DOHH2 (cell line): ENCODE measurements around the gene CACHD1.

Source experiments
- H3F3A ChIP-seq: fragments of 200-600 bp; sonication (generic), shearing (Covaris generic); 2 replicates; pipeline ENCODE4 v1.6.0; 2016; ENCODE audit warnings: antibody characterized with exemption, mild to moderate bottlenecking; ENCODE audit not compliant: control insufficient read depth, insufficient read depth
- H3K27ac ChIP-seq: fragments of 200-600 bp; sonication (generic); 2 replicates; pipeline ENCODE4 v1.5.1; 2014; ENCODE audit warnings: low read depth, mild to moderate bottlenecking, low read length, moderate library complexity
- H3K27me3 ChIP-seq: fragments of 200-600 bp; sonication (generic); 2 replicates; pipeline ENCODE4 v1.6.1; 2014; ENCODE audit warnings: mild to moderate bottlenecking, low read length, mixed read lengths; ENCODE audit not compliant: control insufficient read depth
- H3K36me3 ChIP-seq: fragments of 200-600 bp; sonication (generic); 2 replicates; pipeline ENCODE4 v1.6.1; 2014; ENCODE audit warnings: mild to moderate bottlenecking, low read length, moderate library complexity, mixed read lengths; ENCODE audit not compliant: control insufficient read depth
- H3K4me1 ChIP-seq: fragments of 200-600 bp; sonication (generic); 2 replicates; pipeline ENCODE4 v1.6.1; 2014; ENCODE audit warnings: mild to moderate bottlenecking, low read length, mixed read lengths; ENCODE audit not compliant: control insufficient read depth
- H3K4me2 ChIP-seq: fragments of 200-600 bp; sonication (generic); 2 replicates; pipeline ENCODE4 v1.6.0; 2014; ENCODE audit warnings: mild to moderate bottlenecking, low read length, moderate library complexity
- H3K4me3 ChIP-seq: fragments of 200-600 bp; sonication (generic); 2 replicates; pipeline ENCODE4 v1.5.1; 2014; ENCODE audit warnings: mild to moderate bottlenecking, low read length, mixed read lengths
- H3K79me2 ChIP-seq: fragments of 200-600 bp; sonication (generic); 2 replicates; pipeline ENCODE4 v1.6.1; 2014; ENCODE audit warnings: mild to moderate bottlenecking, low read length, mixed read lengths; ENCODE audit not compliant: control insufficient read depth
- H3K9me2 ChIP-seq: fragments of 200-600 bp; sonication (generic); replicated peaks from 2 replicates; pipeline ENCODE4 v1.6.1; 2014; ENCODE audit warnings: mild to moderate bottlenecking, low read length, mixed read lengths; ENCODE audit not compliant: control insufficient read depth
- H3K9me3 ChIP-seq: fragments of 200-600 bp; sonication (generic); 2 replicates; pipeline ENCODE4 v1.6.1; 2014; ENCODE audit warnings: antibody characterized with exemption, low read length, mixed read lengths; ENCODE audit not compliant: control insufficient read depth, insufficient read depth
- H4K20me1 ChIP-seq: fragments of 200-600 bp; sonication (generic); 2 replicates; pipeline ENCODE4 v1.6.0; 2014; ENCODE audit warnings: low read depth, mild to moderate bottlenecking, antibody characterized with exemption, low read length, moderate library complexity; ENCODE audit not compliant: control insufficient read depth, insufficient read depth
- EZH2phosphoT487 ChIP-seq: fragments of 200-600 bp; sonication (generic); IDR thresholded peaks from 2 replicates; pipeline ENCODE4 v1.6.1; 2017; ENCODE audit warnings: borderline replicate concordance, mild to moderate bottlenecking, antibody characterized with exemption, low read length, moderate library complexity, mixed read lengths
- TF ChIP-seq, protein P1 (sequence below): fragments of 200-600 bp; sonication (generic); IDR thresholded peaks from one replicate; pipeline ENCODE4 v1.5.1; 2014; ENCODE audit warnings: antibody characterized with exemption, mild to moderate bottlenecking, low read depth, low read length; ENCODE audit not compliant: poor library complexity, severe bottlenecking

CACHD1 gene

DNA sequence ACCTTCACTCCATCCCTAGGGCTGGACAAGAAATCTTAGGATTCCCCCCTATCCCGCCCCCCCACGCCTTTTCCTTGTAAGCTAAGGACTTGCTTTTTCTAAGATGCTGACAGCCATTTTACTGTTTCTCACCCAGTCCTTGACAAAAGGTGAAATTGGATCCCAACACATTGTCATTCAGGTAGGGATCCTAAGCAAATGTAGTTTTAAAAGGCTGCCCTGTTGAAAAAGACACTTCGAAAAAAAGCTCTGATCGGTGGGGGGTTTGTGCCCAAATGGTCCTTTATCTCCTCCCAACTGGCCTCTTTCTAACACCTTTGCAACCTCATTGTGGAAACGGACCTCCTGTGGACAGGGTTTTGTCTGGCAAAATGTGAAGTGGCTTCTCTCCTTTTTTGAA lies 2.9 kb downstream of the CACHD1 start:
- no peaks in the 10 kb centered on the region for H3K9me3 ChIP-seq
- no peaks in the 10 kb centered on the region for H3K79me2 ChIP-seq
- H3K9me2 ChIP-seq: no peaks in the 10 kb centered on the region
- no peaks in the 10 kb centered on the region for H3K4me1 ChIP-seq
- no peaks in the 10 kb centered on the region for H3F3A ChIP-seq
- peaks cover 18% of the 10 kb centered on the region; the same call in 1 of the 2 replicates for H3K27me3 ChIP-seq
- no peak overlapping the region for H3K4me3 ChIP-seq
- no peak overlapping the region for H3K27ac ChIP-seq
- no peaks in the 10 kb centered on the region for H3K36me3 ChIP-seq
- H3K4me2 ChIP-seq: no peak overlapping the region
- no peaks in the 10 kb centered on the region; the same call in 1 of the 2 replicates for H4K20me1 ChIP-seq
- TF ChIP-seq, protein P1, sequence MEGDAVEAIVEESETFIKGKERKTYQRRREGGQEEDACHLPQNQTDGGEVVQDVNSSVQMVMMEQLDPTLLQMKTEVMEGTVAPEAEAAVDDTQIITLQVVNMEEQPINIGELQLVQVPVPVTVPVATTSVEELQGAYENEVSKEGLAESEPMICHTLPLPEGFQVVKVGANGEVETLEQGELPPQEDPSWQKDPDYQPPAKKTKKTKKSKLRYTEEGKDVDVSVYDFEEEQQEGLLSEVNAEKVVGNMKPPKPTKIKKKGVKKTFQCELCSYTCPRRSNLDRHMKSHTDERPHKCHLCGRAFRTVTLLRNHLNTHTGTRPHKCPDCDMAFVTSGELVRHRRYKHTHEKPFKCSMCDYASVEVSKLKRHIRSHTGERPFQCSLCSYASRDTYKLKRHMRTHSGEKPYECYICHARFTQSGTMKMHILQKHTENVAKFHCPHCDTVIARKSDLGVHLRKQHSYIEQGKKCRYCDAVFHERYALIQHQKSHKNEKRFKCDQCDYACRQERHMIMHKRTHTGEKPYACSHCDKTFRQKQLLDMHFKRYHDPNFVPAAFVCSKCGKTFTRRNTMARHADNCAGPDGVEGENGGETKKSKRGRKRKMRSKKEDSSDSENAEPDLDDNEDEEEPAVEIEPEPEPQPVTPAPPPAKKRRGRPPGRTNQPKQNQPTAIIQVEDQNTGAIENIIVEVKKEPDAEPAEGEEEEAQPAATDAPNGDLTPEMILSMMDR: no peak
- no peak for TF ChIP-seq EZH2phosphoT487

GRCh38 chr1:64473367-64473766 lies 3.4 kb downstream of the CACHD1 start:
- Histone ChIP-seq H3K36me3 (no peaks in the 10 kb centered on the region), H3K9me2 (no peaks in the 10 kb centered on the region), H3K27ac (no peak overlapping the region), H3K4me3 (no peak overlapping the region), H4K20me1 (no peaks in the 10 kb centered on the region; the same call in 1 of the 2 replicates), H3K9me3 (no peaks in the 10 kb centered on the region), H3K4me2 (no peak overlapping the region), H3F3A (no peaks in the 10 kb centered on the region), H3K27me3 (peaks cover 18% of the 10 kb centered on the region; the same call in 1 of the 2 replicates), H3K79me2 (no peaks in the 10 kb centered on the region), H3K4me1 (no peaks in the 10 kb centered on the region)
- TF ChIP-seq, protein P1: no peak
- no peak for TF ChIP-seq EZH2phosphoT487

GRCh38 chr1:64474133-64474532 lies 4.2 kb downstream of the CACHD1 start:
- no peak for TF ChIP-seq EZH2phosphoT487
- TF ChIP-seq, protein P1: no peak
- Histone ChIP-seq H3K9me2 (no peaks in the 10 kb centered on the region), H3K79me2 (no peaks in the 10 kb centered on the region), H3K27me3 (peaks cover 11% of the 10 kb centered on the region; the same call in 1 of the 2 replicates), H3F3A (no peaks in the 10 kb centered on the region), H3K27ac (no peak overlapping the region), H4K20me1 (no peaks in the 10 kb centered on the region; the same call in 1 of the 2 replicates), H3K4me3 (no peak overlapping the region), H3K36me3 (no peaks in the 10 kb centered on the region), H3K4me1 (no peaks in the 10 kb centered on the region), H3K4me2 (no peak overlapping the region), H3K9me3 (no peaks in the 10 kb centered on the region)
